ENCODE data around the gene CDK14. TPM values are rescaled to one million over a fixed set of nuclear protein-coding genes. Genes with fewer than 3 reads are reported as not detected.

CDK14 gene
- total RNA-seq, 2 donors from 2014 or later = 8.7 to 13.4 TPM

DNA sequence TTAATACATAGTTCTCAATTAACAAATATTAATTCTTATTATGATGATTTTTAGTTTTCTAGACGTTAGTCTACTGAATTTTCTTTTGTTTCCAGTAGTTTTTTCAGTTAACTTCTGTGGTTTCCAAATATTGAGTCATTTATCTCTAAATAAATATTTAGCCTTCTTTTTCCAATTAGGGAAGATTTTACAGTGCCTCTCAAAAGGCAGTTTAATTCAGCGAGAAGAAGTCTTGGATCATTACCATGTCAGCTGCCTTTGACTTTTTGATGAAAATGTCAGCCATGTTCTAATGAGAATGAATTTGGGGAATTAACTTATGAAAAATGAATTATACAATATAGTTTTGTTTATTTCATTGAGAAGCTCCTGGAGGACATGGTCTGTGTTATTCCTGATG, 90.0 kb downstream of the CDK14 start:
- Histone ChIP-seq H3K4me1 (ENCODE audit: control insufficient read depth, insufficient read depth, low read length) (peaks cover 6% of the 10 kb centered on the region), H3K27me3 (ENCODE audit: control insufficient read depth, insufficient read depth, low read length, poor library complexity, severe bottlenecking) (peaks cover 22% of the 10 kb centered on the region), H3K36me3 (ENCODE audit: control insufficient read depth, insufficient read depth, low read length) (no peaks in the 10 kb centered on the region), H3K9ac (ENCODE audit: extremely low read depth, low read length, poor library complexity, severe bottlenecking) (no peak overlapping the region), H3K9me3 (ENCODE audit: control insufficient read depth, low read length) (no peaks in the 10 kb centered on the region), H3K27ac (ENCODE audit: low read depth, low read length) (no peak overlapping the region), H3K4me3 (ENCODE audit: low read length) (no peak overlapping the region)
- WGBS, 2 experiments (ENCODE audit: insufficient coverage in 1 of 2, insufficient read length in 1 of 2) = 96 to 100% methylated on average over 1 of the region's 2 CpGs
- no peaks in the 10 kb centered on the region for H3K36me3 Mint-ChIP-seq (ENCODE audit: low read depth)
- no peak overlapping the region for H3K27ac Mint-ChIP-seq
- H3K27me3 Mint-ChIP-seq (ENCODE audit: insufficient read depth) = peaks cover 4% of the 10 kb centered on the region
- H3K4me1 Mint-ChIP-seq = peaks cover 6% of the 10 kb centered on the region
- no peak for DNase-seq
- no peak overlapping the region for H3K4me3 Mint-ChIP-seq
- TF ChIP-seq, protein P1, sequence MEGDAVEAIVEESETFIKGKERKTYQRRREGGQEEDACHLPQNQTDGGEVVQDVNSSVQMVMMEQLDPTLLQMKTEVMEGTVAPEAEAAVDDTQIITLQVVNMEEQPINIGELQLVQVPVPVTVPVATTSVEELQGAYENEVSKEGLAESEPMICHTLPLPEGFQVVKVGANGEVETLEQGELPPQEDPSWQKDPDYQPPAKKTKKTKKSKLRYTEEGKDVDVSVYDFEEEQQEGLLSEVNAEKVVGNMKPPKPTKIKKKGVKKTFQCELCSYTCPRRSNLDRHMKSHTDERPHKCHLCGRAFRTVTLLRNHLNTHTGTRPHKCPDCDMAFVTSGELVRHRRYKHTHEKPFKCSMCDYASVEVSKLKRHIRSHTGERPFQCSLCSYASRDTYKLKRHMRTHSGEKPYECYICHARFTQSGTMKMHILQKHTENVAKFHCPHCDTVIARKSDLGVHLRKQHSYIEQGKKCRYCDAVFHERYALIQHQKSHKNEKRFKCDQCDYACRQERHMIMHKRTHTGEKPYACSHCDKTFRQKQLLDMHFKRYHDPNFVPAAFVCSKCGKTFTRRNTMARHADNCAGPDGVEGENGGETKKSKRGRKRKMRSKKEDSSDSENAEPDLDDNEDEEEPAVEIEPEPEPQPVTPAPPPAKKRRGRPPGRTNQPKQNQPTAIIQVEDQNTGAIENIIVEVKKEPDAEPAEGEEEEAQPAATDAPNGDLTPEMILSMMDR (conservative IDR thresholded peaks at IDR 0.05) = no peak
- no peaks in the 10 kb centered on the region for H3K9me3 Mint-ChIP-seq

DNA sequence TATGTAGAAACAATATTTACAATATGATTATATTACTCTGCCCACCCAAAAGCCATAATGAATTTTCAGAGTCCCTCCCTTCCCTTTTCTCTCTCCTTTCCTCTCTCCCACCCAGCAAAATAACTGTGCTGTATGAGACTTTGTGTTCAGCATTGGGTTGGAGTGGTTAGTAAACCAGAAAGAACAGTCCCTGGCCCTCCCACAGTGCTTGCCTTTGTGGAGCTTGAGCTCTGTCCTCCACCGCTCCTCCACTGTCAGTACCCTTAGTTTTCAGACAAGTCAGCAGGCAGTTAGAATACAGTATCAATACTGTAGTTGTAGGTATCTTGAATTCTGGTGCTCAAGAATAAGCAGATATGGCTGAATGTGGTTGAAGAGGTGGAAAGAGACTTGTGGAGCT, 92.7 kb downstream of the CDK14 start:
- H3K4me1 Mint-ChIP-seq = peaks cover 6% of the 10 kb centered on the region
- no peak overlapping the region for H3K27ac Mint-ChIP-seq
- TF ChIP-seq, protein P1 (conservative IDR thresholded peaks at IDR 0.05) = no peak
- no peak for DNase-seq
- no peak overlapping the region for H3K9ac ChIP-seq (ENCODE audit: extremely low read depth, low read length, poor library complexity, severe bottlenecking)
- no peaks in the 10 kb centered on the region for H3K9me3 ChIP-seq (ENCODE audit: control insufficient read depth, low read length)
- no peak overlapping the region for H3K27ac ChIP-seq (ENCODE audit: low read depth, low read length)
- H3K4me3 Mint-ChIP-seq = no peak overlapping the region
- no peak overlapping the region for H3K4me3 ChIP-seq (ENCODE audit: low read length)
- H3K4me1 ChIP-seq (ENCODE audit: control insufficient read depth, insufficient read depth, low read length) = peaks cover 6% of the 10 kb centered on the region
- H3K9me3 Mint-ChIP-seq = no peaks in the 10 kb centered on the region
- WGBS, 2 experiments (ENCODE audit: insufficient coverage in 1 of 2, insufficient read length in 1 of 2) = 63% methylated on average over 1 of the region's 1 CpG; no CpG with 5 or more reads in 1 of the 2 experiments
- H3K36me3 Mint-ChIP-seq (ENCODE audit: low read depth) = no peaks in the 10 kb centered on the region
- no peaks in the 10 kb centered on the region for H3K36me3 ChIP-seq (ENCODE audit: control insufficient read depth, insufficient read depth, low read length)
- peaks cover 8% of the 10 kb centered on the region for H3K27me3 ChIP-seq (ENCODE audit: control insufficient read depth, insufficient read depth, low read length, poor library complexity, severe bottlenecking)
- peaks cover 4% of the 10 kb centered on the region for H3K27me3 Mint-ChIP-seq (ENCODE audit: insufficient read depth)

DNA sequence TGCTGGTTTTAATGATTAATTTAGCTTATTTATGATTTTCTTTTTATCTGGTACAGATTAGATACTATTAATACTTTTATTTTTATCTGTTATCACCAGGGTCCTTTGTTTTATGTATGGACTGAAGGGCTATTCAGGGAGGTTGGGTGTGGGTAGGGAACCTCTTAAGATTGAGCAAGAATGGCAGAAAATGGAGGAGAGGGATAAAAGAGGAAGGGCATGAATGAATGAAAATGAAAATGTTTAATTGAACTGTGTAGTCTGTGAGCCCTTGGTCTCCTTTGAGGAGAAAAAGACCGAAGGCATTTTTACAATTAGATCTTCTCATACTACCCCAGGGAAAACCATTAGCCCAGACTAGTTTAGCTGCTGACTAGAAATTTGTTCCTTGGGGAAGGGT, 93.1 kb downstream of the CDK14 start:
- peaks cover 8% of the 10 kb centered on the region for H3K27me3 ChIP-seq (ENCODE audit: control insufficient read depth, insufficient read depth, low read length, poor library complexity, severe bottlenecking)
- H3K36me3 ChIP-seq (ENCODE audit: control insufficient read depth, insufficient read depth, low read length) = no peaks in the 10 kb centered on the region
- Mint-ChIP-seq H3K9me3 (no peaks in the 10 kb centered on the region), H3K27ac (no peak overlapping the region), H3K27me3 (ENCODE audit: insufficient read depth) (peaks cover 4% of the 10 kb centered on the region), H3K4me3 (no peak overlapping the region), H3K4me1 (peaks cover 6% of the 10 kb centered on the region), H3K36me3 (ENCODE audit: low read depth) (no peaks in the 10 kb centered on the region)
- DNase-seq = no peak
- no peaks in the 10 kb centered on the region for H3K9me3 ChIP-seq (ENCODE audit: control insufficient read depth, low read length)
- no peak overlapping the region for H3K27ac ChIP-seq (ENCODE audit: low read depth, low read length)
- no CpG with 5 or more reads among the region's 1 CpG for WGBS, 2 experiments (ENCODE audit: insufficient coverage in 1 of 2, insufficient read length in 1 of 2)
- no peak overlapping the region for H3K9ac ChIP-seq (ENCODE audit: extremely low read depth, low read length, poor library complexity, severe bottlenecking)
- H3K4me1 ChIP-seq (ENCODE audit: control insufficient read depth, insufficient read depth, low read length) = peaks cover 6% of the 10 kb centered on the region
- H3K4me3 ChIP-seq (ENCODE audit: low read length) = no peak overlapping the region
- TF ChIP-seq, protein P1 (conservative IDR thresholded peaks at IDR 0.05) = no peak
